ENCODE measurements around the gene PLD1.
"Not testable (repeated sequence)": the region's sequence is repeated elsewhere in the genome, so short reads cannot be mapped to it uniquely, and the experiment has no call there.

PLD1 gene

DNA sequence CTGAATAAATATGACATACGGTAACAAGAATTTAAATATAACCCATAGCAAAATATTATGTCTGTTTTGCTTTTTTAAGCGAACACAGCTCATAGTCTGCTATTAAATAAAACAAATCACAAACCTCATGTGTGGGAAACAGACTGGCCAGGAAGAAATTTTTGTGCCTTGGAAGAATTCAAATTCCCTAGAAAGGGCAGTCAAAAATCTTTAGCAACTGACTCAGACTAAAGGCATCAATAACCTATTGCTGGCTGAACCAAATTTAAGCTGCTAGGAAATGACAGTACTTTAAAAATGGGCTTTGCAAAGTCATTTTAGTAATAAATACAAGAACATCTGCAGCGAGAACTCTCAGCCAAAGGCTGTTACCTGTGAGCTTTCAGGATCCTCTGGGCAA is 151.4 kb downstream of the PLD1 start:
- no peak for DNase-seq (ENCODE audit: low spot score)

DNA sequence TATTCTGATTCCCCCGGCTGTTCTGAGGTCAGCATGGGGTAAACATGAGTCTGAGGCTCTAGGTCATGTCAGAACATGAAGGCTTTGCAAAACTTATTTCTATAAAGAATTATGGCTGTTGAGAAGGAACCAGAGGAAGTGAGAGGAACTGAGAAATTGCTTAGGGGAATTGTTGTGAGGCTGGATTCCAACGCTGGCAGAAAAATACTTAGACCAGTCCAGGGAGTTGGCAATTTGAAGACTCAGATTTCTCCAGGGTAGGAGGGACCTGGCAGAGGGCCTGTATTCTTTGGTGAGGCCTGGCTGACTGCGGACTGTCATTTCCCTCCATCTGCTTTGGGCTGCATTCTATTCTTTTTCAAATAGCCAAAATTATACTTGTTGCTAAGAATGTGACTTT is 155.5 kb downstream of the PLD1 start:
- DNase-seq (ENCODE audit: low spot score), result no peak

DNA sequence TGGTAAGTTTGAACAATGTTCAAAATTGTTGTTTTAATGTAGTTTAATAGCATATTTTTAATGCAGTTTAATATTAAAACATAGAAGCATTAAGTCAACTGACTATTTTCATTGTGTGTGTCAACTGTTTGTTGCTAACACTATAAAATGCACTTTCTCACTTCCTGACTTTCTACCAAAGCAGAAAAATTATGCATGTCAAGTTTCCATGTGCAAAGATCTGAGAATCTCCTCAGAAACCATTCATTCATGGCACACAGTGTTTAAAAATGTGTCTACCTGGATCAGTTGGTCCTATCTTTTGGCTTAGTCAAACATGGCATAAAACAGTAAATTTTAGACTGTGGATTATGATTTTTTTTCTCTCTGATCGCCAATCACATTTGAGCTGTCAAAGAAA is 156.0 kb downstream of the PLD1 start:
- no peak for DNase-seq (ENCODE audit: low spot score)

DNA sequence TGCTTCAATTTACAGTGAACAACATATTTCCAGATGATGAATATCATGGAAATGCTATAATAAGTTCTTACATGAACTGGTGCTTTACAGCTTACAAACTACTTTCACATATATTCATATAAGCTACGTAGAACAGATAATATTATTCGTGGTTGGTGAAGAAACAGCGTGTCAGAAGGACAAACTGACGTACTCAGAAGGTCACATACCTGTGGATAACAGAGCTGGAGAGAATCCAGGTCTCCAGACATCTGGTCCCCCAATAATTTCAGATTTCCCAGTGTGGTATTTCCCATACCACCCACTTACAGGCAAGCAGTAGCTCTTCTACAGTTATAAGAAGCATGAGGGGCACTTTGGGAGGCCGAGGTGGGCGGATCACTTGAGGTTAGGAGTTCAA is 156.6 kb downstream of the PLD1 start:
- DNase-seq (ENCODE audit: low spot score), result no peak

DNA sequence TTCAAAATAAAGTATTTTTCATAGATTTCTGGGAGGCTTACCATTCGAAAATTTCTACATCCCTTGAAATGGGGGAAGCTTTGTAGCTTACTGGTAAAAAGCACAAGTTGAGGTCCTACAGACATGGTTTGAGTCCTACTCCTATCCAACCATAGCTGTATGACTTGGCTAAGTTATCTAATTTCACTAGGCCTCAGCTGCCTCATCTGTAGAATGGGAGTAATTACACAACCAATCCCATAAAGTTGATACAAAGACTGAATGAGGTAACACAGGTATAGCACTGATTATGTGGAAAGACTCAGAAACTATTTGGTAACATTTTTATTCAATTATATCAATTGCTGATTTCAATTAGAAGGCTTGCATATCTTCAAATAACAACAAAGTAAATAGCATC is 157.4 kb downstream of the PLD1 start:
- DNase-seq (ENCODE audit: low spot score), result no peak

DNA sequence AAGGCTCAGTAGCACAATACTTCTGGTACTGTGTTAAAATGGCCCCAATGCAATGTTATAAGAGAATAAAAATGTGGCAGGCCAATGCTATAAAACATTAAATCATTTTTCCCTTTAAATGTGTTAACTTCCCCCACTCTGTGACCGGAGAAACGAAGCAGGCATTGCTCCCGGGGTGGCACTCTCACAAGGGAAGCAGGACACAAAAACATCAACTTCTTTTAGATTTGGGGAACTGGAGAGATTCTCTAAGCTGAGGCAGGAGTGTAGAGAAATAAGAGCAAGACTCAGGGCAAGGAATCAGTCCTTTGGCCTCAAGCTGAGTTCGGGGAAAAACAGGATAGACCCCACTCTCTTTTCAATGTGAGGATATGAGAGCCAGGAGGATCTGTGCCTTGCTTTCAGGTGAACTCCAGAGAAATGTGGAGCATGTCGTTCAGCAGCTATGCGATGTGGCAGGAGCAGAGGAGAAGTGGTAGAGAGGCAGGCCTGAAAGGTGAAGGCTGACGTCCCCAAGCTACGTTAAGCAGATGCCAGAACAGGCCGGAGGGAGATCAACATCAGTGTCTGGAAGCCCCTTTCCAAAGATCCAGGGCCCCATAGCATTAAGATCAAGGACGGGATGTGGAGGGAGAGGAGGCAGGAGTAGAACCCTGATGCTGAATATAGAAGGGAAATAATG is 160.2 kb downstream of the PLD1 start:
- no peak for DNase-seq (ENCODE audit: low spot score)

DNA sequence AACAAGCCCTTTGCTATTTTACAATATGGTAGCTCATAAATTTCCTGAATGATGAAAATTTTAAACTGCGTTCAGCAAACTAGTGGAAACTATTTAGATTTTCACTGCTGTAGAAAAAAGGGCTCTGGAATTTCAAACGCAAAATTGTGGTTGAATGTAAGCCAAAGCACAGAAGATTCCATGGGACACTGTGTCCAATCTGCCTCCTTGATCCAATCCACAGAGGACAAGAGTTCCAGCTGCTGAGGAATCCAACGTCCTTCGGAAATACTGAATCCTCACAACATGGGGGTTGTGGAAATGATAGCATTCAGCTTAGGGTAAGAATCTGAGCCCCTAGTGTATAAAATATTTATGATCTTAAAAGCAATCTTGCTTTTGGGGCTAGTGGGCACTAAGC is 161.0 kb downstream of the PLD1 start:
- no peak for DNase-seq (ENCODE audit: low spot score)

DNA sequence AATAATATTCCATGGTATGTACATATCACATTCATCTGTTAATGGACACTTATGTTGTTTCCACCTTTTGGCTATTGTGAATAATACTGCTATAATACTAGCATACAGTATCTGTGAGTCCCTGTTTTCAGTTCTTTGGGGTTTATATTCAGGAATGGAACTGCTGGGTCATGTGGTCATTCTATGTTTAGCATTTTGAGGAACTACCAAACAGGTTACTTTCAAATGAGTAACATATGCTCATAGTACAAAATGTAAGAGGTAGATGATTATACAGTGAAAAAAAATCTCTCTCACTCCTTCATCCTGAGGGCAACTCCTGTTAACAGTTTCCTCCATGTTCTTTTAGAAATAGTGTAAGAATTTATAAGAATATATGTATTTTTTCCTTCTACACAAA is 162.2 kb downstream of the PLD1 start:
- no peak for DNase-seq (ENCODE audit: low spot score)

DNA sequence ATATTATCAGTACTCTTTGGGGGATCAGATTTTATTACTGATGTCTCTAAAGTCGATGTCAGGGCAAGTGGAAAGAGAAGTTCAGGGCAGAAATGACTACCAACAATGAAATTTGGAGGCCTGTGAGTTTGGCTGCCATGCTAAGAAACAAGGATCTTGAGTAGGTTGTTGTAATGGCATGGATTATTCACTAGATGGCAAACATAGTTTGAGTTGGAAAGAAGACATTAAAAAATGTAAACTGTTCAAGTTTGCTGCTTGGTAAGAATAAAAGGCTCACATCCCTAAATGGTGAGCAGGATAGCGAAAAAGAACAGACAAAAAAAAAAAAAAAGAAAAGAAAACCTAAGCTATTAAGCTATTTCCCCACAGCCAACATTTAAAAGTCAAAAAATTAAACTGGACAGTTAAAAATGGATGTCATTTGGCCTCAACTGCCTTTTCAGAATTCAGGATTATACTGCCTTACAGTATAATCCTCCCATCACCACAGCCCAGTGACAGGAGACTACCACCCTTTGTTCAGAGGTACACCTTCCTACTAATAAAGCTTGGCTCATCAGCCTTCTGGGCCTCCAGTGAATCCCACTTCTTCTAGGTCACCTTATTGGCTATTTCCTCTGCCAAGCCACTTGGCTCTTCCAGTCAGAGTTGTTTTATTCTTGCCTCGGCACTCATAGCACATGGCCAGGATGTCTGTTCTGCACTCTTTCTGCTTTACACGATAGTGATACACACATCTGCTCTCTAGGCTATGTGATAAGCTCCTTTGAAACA is 163.7 kb downstream of the PLD1 start:
- DNase-seq (ENCODE audit: low spot score), result peak; percentile 43

DNA sequence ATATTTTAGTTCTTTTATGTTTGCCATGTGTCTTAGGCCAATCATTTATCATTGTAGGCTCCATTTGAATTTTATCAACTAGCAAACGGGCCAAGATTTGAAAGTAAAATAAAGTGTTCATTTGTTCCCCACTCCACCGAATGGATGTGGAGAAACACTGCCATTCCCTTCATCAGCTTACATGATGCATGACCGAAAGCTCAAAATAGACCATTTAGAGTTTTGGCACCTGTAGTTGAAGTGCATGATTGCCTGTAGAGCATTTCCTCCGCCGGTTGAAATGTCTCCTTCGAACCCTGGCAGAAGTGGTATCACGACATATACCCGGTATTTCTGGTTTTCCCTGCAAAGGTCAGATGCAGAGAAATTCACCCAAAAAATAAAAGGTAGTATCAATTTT is 165.6 kb downstream of the PLD1 start:
- DNase-seq (ENCODE audit: low spot score), result no peak

DNA sequence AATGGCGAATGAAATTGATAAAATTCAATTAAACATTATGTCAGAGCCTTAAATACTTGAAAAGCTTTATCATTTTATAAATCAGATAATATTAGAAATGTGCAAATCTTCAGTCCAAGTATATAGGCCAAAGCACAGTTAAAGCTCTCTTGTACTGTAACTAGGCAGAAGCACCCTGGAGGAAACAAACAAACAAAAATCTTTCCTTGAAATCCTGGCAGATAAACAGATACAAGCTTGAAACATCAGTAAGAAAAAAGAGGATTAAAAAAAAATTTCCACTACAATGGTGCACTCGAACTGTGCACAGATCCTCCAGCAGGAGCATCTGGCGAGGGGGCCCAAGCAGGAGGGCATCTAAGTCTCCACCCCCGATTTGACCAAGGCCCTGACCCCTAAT is 166.6 kb downstream of the PLD1 start:
- no peak for DNase-seq (ENCODE audit: low spot score)

DNA sequence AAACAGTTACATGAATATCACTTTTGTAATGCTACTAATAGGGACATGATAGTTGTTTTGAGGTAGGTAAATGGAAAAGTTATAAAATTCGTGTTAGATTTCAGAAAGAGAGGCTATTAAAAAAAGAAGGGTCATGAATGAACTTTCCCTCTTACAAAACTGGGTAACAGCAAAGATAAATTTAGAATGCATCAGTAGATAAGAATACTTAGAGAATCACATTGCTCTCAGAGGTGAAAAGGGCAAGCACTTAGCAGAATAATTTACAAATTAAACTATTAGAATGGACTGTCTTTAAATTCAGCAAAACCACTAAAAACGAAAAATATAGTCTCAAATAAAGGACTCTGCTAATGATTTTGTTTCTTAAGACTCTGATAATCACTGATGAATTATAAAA is 167.2 kb downstream of the PLD1 start:
- DNase-seq (ENCODE audit: low spot score), result no peak

DNA sequence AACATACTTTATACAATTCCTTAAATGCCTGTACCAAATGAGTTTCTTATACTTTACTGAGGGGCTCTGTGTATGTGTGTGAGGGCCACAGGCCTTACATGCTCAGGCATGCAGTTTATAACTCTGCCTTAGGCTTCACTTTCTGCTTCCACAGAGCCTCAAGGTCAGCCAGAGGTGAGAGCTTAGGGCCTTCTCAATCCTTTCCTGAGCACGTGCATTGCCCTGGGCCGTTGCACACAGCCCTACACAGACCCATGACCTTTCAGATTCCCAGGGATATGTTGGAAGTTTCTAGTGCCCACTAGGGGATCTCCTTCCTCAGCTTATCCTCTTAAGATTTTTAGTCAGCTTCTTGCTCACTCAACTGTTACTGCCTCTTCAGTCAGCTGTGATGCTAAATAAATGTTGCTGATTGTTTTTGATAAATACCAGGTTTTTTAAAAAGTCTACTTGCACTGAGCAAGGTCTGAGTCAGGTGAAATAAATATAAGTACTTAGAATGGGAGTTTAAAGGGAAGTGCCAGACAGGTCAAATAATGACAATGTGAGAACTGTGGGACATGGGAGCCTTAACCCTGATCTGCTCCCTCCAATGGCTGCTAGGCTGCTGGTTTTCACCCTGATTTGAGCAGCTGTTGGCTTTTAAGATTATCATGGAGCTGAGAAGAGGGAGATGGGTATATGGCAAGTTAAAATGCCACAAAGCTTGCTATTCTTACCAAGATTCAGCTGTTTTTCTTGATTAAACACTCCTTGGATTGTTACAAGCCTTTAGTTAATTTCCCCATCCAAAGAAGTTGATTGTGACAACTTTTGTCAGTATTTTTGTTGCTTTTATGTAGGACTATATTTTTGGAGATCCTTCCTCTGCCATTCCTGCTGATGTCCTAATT is 169.5 kb downstream of the PLD1 start:
- no peak for DNase-seq (ENCODE audit: low spot score)

DNA sequence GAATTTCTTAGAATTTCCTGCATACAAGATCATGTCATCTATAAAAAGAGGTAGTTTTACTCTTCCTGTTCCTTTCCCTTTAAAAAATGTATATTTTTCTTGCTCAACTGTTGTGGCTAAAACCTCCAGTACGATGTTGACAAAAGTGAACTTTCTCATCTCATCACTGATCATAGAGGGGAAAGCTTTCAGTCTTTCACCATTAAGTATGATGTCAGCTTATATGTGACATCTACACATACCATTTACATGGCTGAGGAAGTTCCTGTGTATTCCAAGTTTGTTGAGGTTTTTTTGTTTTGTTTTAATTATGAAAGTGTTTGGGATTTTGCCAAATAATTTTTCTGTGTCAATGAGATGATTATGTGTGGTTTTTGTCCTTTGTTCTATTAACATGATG is 173.6 kb downstream of the PLD1 start:
- no peak for DNase-seq (ENCODE audit: low spot score)

DNA sequence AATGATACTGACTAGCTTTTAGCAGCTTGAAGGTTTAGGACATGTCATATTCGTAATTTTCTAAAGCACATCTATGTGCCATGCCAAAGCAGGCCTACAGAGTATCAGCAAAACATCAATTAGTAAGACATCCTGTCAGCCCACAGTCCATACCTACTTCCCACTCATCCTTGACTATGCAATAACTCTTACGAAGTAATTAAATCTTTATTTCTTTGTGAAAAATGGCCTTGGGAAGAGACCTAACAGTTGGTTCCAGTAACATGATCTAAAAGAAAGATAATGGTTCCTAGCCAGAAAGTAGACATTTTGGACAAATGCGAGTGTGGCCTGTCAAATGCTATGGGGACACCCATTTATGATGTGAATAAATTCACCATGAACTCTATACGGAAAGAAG is 177.5 kb downstream of the PLD1 start:
- no peak for DNase-seq (ENCODE audit: low spot score)

DNA sequence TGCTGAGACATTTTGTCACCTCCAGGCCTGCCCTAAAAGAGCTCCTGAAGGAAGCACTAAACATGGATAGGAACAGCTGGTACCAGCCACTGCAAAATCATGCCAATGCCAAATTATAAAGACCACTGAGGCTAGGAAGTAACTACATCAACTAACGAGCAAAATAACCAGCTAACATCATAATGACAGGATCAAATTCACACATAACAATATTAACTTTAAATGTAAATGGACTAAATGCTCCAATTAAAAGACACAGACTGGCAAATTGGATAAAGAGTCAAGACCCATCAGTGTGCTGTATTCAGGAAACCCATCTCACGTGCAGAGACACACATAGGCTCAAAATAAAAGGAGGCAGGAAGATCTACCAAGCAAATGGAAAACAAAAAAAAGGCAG is 183.5 kb downstream of the PLD1 start:
- DNase-seq (ENCODE audit: low spot score), result not testable (repeated sequence)

DNA sequence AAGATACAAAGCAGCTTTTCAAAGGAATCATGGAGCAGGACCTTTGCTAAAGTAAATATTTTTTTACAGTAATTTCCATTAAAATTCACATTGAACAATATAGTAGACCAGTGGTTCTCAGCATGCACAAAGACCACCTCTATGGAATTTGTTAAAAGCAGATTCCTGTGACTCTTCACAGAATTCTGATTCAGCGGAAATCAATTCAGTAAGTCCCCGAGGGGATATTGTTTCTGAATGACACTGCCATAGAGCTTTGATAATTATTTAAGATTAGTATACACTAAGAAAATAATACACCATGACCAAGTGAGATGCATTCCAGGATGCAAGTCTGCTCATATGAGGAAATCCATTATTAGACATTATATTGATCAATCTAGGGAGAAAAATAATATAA is 188.2 kb downstream of the PLD1 start:
- no peak for DNase-seq (ENCODE audit: low spot score)

DNA sequence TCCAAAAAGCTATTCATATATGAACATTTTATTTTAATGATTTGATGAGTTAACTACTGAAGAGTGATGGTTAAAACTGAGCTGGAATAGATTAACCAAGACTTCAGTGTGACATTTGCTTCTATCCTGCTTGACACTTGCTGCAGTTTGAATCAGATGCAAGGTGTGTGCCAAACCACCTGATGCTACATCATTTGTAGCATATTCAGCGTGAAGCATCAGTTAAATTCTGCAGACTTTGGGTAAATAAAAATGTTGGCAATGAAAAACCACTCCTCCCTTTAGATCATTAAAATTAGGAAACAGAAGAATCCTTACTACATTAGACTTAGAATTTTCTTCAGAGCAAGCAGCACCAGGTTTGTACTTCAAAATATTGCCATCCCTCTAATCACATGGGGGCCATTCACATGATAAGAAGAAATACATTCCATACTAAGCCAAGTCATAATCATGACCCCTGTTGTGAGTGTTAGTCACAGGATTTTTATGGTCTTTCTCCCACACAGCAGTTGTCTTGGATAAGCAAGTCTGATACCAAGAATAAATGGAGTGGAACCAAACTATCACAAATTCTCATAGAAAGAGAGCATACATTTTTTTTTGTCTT is 189.4 kb downstream of the PLD1 start:
- DNase-seq (ENCODE audit: low spot score), result no peak

DNA sequence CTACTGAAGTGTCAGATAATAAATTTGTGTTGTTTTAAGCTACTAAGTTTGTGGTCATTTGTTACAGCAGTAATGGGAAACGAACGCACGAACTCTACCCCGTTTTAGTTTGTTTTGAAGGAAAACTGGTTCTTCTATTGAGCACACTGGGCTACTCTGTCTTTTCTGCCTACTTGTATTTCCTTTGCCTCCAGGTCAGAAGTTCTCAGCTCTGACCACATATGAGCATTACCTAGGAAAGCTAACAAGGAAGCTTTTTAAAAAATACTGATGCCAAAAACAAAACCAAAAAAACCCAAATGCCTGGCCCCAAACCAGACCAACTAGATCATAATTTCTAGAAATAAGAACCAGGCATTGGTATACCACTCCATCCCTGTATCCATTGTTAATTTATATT is 193.5 kb downstream of the PLD1 start:
- no peak for DNase-seq (ENCODE audit: low spot score)

DNA sequence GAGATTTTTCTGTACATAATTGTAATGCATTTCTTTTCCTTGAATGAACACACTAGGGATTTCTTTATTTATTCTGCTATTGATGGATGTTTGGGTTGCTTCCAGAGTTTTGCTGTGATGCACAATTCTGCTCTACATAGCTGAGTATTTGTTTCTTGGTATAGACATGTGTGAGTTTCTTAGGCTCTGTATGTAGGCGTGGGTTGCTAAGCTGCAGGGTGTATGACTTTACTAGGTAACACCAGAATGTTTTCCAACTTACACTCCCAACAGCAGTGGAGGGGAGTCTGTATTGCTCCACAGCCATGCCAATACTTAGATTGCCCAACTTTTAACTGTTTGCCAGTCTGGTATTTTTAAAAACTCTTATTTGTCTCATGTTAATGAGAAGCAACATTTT is 194.6 kb downstream of the PLD1 start:
- no peak for DNase-seq (ENCODE audit: low spot score)

DNA sequence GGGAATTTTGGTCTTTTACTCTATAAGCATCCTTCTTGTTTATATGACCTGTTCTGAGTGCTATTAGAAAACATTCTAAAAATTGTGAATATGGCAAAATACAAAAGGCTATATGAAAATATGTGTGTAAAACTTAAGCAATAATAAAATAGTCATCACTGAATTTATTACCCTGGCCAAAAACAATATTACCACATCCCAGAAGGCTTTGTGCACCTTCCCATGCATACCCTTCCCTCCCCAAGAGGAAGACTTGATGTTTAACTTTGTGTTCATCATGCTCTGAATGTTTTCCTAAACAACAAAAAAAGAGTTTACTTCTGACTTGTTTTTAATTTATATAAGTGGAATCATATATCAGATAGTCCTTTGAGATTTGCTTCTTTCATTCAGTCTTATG is 195.0 kb downstream of the PLD1 start:
- DNase-seq (ENCODE audit: low spot score), result no peak

DNA sequence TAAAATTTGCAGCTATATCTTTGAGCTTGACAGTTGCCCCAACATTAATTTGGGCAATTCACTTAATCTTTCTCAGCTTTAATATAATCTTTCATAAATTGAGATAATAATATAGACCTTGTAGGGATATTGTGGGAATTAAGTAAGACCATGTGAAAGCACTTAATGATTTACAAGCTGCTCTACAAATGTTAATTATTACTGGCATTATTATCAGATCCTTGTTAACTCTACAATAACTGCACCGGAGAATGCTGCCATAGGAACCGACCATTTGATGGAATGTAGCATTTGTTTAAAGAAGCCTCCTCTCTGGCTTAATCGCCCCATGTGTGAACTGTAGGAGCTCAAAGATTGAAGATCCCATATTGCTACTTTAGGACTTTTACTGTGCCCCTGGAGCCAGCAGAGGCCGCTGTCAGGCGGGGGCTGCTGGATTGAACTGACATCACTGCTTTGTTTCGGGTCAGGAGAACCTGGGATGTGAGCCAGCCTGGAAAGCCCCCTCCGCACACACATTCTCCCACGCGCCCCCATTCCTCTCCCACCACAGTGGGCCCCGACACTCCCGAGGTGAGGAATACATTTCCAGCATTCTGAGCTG is 195.9 kb downstream of the PLD1 start:
- peak; percentile 75 for DNase-seq (ENCODE audit: low spot score)

Data from D341Med (cell line).